Amniotic stem cell (primary cell): ENCODE measurements around the gene SLCO1A2.

ENCODE experiments used
- DNase-seq: peaks from one replicate; lab custom pipeline; 2025; lab: John Stamatoyannopoulos, UW

The SLCO1A2 gene

DNA sequence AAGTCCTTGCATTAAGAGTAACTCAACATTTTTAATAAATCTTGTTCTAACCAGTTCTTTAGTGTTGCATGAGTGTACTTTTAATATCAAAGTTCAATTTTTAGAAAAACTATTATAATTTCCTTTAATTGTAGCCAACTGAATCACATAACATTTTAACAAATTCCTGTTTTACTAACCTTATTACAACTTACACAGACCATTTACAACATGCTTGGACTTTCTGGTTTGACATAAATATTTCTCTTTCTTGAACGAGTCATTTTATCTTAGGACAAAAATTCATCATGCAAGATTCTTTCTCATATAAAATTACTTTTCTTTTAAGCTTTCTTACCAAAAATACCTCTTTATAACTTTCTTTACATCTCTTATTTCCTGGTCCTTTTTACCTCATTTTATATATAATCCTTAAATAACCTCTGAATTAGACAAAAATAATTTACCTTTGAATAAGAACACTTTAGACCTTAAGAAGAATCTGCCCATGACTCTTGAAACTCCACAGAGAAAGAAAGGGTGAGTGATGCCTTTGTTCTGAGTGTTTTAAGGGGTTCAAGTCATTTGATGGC lies 3.9 kb downstream of the SLCO1A2 start:
- no peak for DNase-seq

GRCh38 chr12:21328578-21328977 lies 6.1 kb downstream of the SLCO1A2 start:
- DNase-seq = no peak

DNA sequence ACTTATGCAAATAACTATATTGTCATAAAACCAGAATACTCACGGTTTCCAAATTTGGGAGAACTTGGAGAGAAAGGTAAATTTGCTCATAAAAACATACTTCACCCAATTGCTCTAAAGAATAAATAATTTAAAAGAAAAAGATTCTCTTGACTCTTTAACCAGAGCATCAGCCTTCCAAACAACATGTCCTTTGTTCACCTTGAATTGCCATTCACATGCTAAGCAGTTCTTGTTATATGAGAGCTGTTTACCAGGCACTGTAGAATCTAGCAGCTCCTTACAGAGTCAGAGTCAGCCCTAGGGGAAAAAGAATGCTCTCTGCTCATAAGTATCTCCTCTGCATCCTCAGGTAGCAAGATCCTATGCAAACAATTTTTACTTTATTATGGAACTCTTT lies 10.2 kb downstream of the SLCO1A2 start:
- no peak for DNase-seq

- no peak for DNase-seq
Measured at GRCh38 chr12:21323736-21324135, 11.0 kb downstream of the SLCO1A2 start.

GRCh38 chr12:21308785-21309184 lies 25.9 kb downstream of the SLCO1A2 start:
- no peak for DNase-seq

DNA sequence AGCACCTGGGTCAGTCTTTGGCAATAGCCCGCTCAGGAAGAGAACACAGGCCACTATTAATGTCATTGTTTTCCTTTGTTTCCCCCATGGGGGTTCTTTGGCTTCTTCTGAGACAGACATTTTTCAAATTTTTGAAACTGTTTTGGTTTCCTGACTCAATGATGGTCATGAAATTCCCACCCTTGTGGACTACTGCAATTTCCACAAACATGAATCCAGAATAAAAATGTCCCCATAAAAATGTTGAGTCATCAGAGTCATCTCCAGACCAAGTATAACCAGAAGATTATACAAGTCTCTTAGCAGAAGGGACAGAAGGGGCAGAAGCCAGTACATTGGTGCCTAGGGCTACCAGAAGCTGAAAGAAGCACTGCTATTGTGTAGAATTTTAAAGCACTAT lies 29.1 kb downstream of the SLCO1A2 start:
- no peak for DNase-seq

GRCh38 chr12:21300632-21301031 lies 34.1 kb downstream of the SLCO1A2 start:
- DNase-seq = no peak

GRCh38 chr12:21296751-21297406 lies 37.8 kb downstream of the SLCO1A2 start:
- no peak for DNase-seq

DNA sequence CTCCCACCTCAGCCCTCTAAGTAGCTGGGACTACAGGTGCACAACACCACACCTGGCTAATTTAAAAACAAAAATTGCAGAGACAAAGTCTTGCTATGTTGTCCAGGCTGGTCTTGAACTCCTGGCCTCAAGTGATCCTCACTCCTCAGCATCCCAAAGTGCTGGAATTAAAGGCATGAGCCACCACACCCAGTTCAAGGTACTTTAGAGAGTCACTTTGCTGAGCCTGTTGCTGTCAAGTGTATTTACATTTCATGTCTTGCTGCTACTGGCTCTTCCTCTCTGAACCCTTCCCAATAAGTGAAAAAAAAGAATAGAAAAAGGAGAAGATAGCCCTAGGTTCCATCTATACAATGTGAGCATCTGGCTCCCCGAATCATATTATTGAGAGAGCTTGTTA lies 38.4 kb downstream of the SLCO1A2 start:
- no peak for DNase-seq

DNA sequence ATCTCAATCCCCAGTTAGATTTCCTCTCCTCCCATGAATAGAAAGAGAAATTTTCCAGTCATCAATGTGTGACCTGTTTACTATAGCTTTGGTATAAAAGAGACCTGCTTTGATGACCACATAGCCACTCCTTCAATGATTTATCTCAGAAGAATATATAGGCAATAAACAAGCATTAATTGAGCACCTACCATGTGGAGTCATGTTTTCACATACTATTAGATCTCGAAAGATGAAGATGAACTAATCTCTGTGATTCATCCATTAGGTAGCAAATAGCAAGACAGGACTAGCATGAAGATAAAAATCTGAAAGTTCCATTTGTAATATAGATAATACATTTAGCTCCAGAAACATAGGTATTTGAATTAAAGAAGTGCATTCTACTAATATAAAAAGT lies 40.5 kb downstream of the SLCO1A2 start:
- DNase-seq = no peak

DNA sequence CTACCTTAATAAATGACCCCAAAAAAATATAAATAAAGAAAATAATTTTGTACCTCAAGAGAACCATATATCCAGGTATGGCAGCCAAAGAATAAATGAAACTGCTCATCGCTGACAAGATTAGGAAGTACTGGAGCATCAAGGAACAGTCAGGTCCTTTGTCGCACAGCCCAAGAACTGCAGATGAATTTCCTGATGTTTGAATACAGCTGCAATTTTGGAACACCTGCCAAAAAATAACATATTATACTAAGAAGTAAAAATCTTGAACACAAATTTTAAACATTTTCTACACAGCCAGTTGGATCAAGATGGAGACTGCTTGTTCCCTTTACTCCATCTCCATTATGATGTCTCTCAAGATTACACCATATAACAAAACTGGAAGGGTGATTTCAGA lies 42.6 kb downstream of the SLCO1A2 start:
- DNase-seq = no peak

GRCh38 chr12:21289698-21290097 lies 45.0 kb downstream of the SLCO1A2 start:
- no peak for DNase-seq

- no peak for DNase-seq
Measured at GRCh38 chr12:21276826-21277225, 57.9 kb downstream of the SLCO1A2 start.

DNA sequence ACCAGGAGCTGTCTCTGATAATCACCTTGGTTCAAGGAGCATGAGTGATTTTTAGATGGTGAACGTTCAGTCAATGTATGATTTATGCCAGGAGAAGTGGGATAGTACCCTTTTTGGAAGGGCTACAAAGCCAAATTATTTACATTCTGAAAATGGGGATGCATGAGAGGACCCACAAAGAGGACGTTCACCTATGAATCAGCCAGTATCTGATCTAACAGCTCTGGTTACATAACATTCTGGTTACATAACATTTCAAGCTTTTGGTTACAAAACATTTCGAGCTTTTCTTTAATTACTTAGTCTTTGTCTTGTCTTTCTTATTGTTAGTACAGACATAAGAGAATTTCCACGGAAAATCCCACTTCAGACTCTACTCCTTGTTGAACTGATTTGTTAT lies 68.8 kb downstream of the SLCO1A2 start:
- no peak for DNase-seq

GRCh38 chr12:21264232-21264631 lies 70.5 kb downstream of the SLCO1A2 start:
- no peak for DNase-seq

DNA sequence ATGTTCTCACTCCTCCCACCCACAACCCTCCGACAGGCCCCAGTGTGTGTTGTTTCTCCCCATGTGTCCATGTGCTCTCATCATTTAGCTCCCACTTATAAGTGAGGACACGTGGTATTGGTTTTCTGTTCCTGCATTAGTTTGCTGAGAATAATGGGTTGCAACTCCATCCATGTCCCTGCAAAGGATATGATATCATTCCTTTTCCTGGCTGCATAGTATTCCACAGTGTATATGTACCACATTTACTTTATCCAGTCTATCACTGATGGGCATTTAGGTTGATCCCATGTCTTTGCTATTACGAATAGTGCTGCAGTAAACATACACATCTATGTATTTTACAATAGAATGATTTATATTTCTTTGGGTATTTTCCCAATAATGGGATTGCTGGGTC lies 77.5 kb downstream of the SLCO1A2 start:
- no peak for DNase-seq

GRCh38 chr12:21252070-21252469 lies 82.6 kb downstream of the SLCO1A2 start:
- DNase-seq = no peak

- no peak for DNase-seq
Measured at GRCh38 chr12:21248679-21249078, 86.0 kb downstream of the SLCO1A2 start.

GRCh38 chr12:21239866-21240265 lies 94.9 kb downstream of the SLCO1A2 start:
- DNase-seq = no peak

- DNase-seq = no peak
Measured at GRCh38 chr12:21234395-21234794, 100.3 kb downstream of the SLCO1A2 start.

GRCh38 chr12:21223930-21224329 lies 110.8 kb downstream of the SLCO1A2 start:
- DNase-seq = no peak

DNA sequence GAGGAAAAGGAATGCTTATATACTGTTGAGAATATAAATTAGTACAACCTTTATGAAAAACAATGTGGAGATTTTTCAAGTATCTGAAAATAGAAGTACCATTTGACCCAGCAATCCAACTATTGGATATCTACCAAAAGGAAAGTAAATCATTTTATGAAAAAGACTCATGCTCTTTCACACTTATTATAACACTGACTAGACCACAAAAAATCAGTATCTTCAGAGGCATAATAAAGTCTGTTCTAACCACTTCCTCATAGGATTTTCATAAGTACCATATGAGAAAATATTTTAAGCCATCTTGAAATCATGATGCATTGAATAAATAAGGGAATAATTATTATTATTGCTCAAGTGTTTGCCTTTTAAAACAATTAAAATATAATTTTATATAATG lies 112.9 kb downstream of the SLCO1A2 start:
- DNase-seq = no peak

DNA sequence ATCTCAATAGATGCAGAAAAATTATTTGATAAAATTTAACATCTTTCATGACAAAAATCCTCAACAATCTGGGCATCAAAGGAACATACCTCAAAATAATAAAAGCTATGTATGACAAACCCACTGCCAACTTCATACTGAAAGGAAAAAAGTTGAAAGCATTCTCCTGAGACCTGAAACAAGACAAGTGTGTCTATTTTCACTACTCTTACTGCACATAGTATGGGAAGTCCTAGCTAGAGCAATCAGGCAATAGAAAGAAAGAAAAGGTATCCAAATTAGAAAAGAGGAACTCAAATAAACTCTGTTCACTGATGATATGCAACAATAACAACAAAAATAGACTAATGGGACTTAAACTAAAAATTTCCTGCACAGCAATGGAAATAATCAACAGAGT lies 113.6 kb downstream of the SLCO1A2 start:
- no peak for DNase-seq

GRCh38 chr12:21220266-21220665 lies 114.5 kb downstream of the SLCO1A2 start:
- no peak for DNase-seq
